ENCODE data around the gene GGCT. TPM values are rescaled to one million over a fixed set of nuclear protein-coding genes. Genes with fewer than 3 reads are reported as not detected.
A peak's percentile ranks its signal among the peaks of the same experiment; 100 is the strongest.
"Not testable (repeated sequence)": the region's sequence is repeated elsewhere in the genome, so short reads cannot be mapped to it uniquely, and the experiment has no call there.

GGCT gene
- total RNA-seq, 1 experiment from 2014 or later = 49.3 TPM

DNA sequence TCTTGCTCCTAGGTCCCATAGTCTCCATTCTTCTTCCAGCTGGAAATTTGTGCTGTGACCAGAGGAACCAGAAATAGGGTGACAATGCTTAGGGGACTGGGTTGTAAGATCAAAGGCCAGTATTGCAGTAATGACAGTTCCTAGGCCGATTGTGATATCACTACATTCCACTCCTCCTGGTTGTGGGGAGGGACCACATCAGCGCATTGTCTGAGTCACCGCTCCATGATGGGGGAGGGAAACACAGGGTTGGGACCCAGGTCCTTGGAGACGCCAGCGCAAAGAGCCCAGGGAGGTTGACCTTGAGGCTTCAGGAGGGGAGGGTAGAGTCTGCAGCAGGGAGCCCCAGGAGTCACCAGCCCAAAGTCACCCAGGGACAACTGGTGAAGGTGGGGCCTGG lies 20.8 kb upstream of the GGCT start:
- Histone ChIP-seq H3K9me3 (no peaks in the 10 kb centered on the region), H3K27me3 (no peaks in the 10 kb centered on the region), H3K36me3 (no peaks in the 10 kb centered on the region), H3K4me3 (no peak overlapping the region)
- DNase-seq = no peak

DNA sequence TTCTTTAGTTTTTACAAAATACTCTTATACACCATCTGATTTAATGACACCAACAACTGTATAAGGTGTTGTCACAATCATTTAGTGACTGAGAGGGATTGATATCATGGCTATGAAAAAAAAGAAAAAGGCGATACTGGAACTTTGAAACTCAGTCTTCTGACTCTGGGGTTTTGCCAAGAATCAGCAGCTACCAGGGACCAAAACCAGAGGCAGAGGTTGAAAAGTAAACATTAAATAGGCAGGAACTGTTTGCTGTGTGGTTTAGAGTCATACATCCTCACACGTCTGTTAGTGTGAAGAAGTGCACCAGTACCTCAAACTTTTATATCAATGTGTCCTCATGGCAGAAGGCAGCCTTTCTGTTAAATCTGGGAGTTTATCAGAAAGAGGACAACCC lies 19.9 kb upstream of the GGCT start:
- no peak overlapping the region for H3K4me3 ChIP-seq
- H3K36me3 ChIP-seq = no peaks in the 10 kb centered on the region
- no peaks in the 10 kb centered on the region for H3K27me3 ChIP-seq
- H3K9me3 ChIP-seq = no peaks in the 10 kb centered on the region
- DNase-seq = no peak

DNA sequence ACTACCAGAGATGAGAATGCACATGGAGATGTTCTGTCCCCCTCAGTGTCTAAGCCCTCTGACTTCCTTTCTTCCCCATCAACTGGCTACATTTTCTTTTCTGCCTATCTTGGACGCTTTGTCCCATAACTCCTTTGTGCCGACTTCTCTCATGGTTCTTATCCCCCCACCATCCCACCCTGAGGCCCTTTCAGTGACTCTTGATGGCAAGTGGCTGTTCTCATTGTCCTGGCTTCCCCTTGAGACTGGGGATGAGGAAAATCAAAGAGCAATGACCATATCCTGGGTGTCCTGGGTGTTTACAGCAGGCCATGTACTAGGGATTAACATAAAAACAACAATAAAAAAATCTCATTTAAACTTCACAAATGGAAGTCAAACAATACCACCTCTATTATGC lies 18.8 kb upstream of the GGCT start:
- Histone ChIP-seq H3K27me3 (no peaks in the 10 kb centered on the region), H3K36me3 (no peaks in the 10 kb centered on the region), H3K9me3 (no peaks in the 10 kb centered on the region), H3K4me3 (no peak overlapping the region)
- no peak for DNase-seq

DNA sequence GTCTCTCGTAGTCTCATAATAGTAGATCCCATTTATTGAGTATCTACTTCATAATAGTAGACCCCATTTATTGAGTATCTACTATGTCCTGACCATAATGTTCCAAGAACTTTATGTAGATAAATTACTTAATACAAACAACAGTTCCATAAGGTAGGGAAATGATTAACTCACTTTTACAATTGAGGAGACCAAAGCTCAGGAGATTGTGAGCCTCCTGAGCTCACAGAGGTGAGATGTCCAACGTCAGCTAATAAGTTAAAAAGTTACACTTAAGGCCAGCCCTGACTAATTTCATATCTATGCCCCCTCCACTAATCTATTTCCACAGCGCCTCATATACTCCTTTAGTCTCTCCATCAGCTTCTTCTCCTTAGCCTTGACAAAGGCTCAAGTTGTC lies 17.5 kb upstream of the GGCT start:
- no peak overlapping the region for H3K4me3 ChIP-seq
- no peaks in the 10 kb centered on the region for H3K27me3 ChIP-seq
- no peak for DNase-seq
- no peaks in the 10 kb centered on the region for H3K9me3 ChIP-seq
- no peaks in the 10 kb centered on the region for H3K36me3 ChIP-seq

DNA sequence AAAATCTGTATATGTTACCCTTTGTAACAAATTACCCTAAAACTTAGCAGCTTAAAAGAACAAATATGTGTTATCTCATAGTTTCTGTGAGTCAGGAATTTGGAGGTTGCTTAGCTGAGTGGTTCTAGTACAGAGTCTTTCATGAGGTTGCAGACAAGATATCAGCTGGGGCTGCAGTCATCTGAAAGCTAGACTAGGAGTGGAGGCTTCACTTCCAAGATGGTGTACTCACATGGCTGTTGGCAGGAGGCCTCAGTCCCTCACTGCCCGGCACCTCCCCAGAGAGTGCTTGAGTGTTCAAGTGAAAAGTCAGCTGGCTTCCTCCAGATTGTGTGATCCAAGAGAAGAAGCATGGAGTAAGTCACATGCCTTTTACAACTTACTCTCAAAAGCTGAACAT lies 16.9 kb upstream of the GGCT start:
- H3K4me3 ChIP-seq = no peak overlapping the region
- H3K36me3 ChIP-seq = no peaks in the 10 kb centered on the region
- no peaks in the 10 kb centered on the region for H3K9me3 ChIP-seq
- peak; percentile 19 for DNase-seq
- no peaks in the 10 kb centered on the region for H3K27me3 ChIP-seq

DNA sequence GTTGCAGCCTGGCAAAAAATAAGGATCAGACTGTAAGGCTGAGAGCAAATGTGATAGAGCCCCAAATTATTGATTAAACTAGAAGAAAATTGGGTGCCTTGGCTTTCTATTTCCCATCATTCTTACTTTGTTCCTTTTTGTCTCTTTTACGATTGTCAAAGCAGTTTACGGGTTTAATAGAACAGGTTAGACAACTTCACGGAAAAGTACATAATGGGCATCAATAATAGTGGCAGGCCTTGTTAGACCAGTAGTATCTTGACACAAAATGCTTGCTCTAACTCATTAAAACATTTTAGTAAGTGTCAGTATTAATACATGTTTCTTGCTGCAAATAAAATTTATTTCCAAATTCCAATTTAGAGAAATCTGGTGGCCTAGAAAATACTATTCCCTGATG lies 14.5 kb upstream of the GGCT start:
- H3K36me3 ChIP-seq = no peaks in the 10 kb centered on the region

DNA sequence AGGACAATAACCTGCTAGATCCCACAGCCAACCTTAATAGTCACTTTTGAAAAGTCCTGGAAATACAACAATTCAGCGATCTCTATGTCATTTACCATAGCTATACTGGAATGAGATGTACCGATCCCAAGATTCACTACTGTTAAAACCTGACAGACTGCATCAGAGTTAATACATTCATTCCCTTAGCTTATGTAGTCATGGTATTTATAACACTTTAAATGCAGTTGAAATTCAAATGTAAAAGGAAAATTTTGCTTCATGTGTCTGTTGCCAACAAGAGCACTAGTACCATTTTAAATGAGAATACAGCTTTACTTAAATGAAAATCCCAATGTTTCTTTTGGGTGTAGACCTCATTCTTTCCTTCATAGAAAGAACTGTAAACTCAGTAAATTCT lies 11.1 kb upstream of the GGCT start:
- H3K9me3 ChIP-seq = no peaks in the 10 kb centered on the region
- no peak overlapping the region for H3K4me3 ChIP-seq
- DNase-seq = no peak
- no peaks in the 10 kb centered on the region for H3K36me3 ChIP-seq
- H3K27me3 ChIP-seq = no peaks in the 10 kb centered on the region; the same call in 1 of the 2 replicates

More for the DNA sequence above, 14.5 kb upstream of the GGCT start:
- Histone ChIP-seq H3K4me3 (no peak overlapping the region), H3K9me3 (no peaks in the 10 kb centered on the region), H3K27me3 (no peaks in the 10 kb centered on the region; the same call in 1 of the 2 replicates)
- no peak for DNase-seq

DNA sequence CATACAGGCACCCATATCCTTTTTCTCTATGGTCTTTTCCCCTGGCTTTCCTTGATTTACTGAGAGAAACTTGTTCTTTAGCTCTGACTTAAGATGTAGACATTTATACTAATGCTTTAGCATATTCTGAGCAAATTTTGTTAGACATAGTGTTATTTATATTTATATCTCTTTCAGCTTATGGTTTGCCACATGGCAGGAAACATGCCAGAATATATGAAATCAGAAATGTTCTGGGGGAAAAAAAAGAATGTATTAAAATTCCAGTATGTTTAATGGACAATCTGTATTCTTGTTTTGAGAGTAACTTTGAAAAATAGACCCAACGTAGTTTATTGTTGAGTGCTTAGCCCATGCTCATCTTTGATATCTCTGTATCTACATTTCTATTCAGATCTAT lies 10.1 kb upstream of the GGCT start:
- no peak for DNase-seq
- no peaks in the 10 kb centered on the region for H3K9me3 ChIP-seq
- H3K36me3 ChIP-seq = no peaks in the 10 kb centered on the region
- no peaks in the 10 kb centered on the region; the same call in 1 of the 2 replicates for H3K27me3 ChIP-seq
- H3K4me3 ChIP-seq = no peak overlapping the region

DNA sequence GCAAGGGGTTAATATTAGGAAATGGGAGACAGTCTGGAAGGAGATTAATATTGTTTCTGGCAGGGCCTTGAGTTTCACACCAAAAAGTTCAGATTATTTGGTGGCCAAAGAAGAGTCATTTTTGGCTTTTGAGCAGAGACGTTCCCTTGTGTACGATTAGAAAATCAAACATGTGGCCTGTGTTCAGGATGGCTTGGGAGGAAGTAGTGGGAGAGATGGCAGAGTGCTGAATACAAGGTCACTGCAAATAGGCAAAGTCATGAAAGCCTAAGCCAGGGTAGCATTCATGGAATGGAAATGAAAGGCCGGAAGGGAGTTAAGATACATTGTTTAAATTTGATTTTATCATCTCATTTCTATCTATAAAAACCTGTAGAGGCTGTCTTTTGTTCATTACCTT lies 9.5 kb upstream of the GGCT start:
- Histone ChIP-seq H3K4me3 (no peak overlapping the region), H3K36me3 (no peaks in the 10 kb centered on the region), H3K9me3 (no peaks in the 10 kb centered on the region), H3K27me3 (no peaks in the 10 kb centered on the region; the same call in 1 of the 2 replicates)
- no peak for DNase-seq

DNA sequence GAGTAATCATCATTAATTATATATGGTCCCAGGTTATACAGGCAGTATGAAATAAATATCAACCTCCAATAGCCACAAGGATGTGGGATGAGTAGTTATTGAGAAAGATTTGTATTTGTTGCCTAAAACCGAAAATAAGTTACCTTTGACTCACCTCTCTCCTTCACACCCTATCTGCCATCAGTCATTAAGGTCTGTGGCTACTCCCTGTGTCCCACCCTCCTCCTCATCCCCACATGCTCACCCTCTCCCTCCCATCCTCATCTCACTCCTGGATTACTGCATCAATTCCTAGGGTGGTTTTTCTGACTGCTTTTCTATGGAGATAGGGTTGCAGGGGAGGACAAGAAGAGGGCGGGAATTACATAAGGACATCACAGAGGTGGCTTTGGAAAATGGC lies 9.1 kb upstream of the GGCT start:
- no peak overlapping the region for H3K4me3 ChIP-seq
- H3K36me3 ChIP-seq = no peaks in the 10 kb centered on the region
- H3K9me3 ChIP-seq = no peaks in the 10 kb centered on the region
- no peaks in the 10 kb centered on the region; the same call in 1 of the 2 replicates for H3K27me3 ChIP-seq
- DNase-seq = no peak

DNA sequence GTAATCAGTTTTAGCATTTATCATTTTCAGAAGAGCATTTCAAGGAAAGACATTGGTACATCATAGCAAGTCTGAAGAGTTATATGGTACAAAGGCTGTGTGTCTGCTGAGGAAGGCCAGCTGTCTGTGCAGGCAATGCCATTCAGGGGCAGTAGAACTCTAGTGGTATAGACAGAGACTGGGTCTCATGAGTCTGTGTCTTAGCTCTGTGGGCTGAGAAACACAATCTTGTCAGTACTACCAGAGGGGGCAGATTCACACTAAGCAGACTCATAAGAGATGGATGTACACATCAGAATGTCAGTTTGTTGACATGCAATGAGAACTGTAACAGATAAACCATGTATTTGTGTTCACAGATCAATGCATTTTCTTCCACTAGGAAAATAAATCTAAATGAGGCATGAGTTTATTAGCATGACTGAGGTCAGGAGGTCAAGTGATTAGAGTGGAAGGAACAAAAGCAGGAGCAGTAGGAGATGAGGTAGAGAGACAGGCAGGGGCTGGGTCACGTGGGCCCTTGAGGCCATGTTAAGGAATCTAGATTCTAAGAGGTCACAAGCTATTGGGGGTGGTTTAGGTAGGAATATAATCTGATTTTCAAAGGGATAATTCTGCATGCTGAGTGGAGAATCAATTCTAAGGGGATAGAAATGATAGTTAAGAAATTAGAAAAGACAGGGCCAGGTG lies 7.5 kb upstream of the GGCT start:
- Histone ChIP-seq H3K27me3 (no peaks in the 10 kb centered on the region; the same call in 1 of the 2 replicates), H3K9me3 (no peaks in the 10 kb centered on the region), H3K4me3 (no peak overlapping the region), H3K36me3 (no peaks in the 10 kb centered on the region)
- DNase-seq = no peak

DNA sequence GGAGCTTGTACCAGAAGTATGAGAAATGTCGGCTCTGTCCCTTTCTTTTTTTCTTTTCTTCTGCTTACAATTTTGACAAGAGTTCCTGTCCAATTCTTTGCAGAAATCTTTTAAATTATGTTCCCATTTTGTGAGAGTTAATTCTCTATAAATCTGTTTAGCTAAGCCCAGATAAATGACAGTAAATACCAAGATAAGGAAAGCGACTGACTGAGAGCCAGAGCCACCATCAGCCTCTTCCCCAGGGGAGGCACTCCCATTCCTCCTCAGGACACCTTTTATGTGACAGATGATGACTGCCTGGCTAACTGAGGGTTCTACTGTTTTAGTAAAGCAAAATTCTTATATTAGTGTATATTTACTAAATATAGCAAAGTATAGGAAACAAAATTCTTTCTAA lies 6.9 kb upstream of the GGCT start:
- H3K36me3 ChIP-seq = no peaks in the 10 kb centered on the region
- no peaks in the 10 kb centered on the region for H3K9me3 ChIP-seq
- DNase-seq = no peak
- H3K4me3 ChIP-seq = no peak overlapping the region
- H3K27me3 ChIP-seq = no peaks in the 10 kb centered on the region; the same call in 1 of the 2 replicates

DNA sequence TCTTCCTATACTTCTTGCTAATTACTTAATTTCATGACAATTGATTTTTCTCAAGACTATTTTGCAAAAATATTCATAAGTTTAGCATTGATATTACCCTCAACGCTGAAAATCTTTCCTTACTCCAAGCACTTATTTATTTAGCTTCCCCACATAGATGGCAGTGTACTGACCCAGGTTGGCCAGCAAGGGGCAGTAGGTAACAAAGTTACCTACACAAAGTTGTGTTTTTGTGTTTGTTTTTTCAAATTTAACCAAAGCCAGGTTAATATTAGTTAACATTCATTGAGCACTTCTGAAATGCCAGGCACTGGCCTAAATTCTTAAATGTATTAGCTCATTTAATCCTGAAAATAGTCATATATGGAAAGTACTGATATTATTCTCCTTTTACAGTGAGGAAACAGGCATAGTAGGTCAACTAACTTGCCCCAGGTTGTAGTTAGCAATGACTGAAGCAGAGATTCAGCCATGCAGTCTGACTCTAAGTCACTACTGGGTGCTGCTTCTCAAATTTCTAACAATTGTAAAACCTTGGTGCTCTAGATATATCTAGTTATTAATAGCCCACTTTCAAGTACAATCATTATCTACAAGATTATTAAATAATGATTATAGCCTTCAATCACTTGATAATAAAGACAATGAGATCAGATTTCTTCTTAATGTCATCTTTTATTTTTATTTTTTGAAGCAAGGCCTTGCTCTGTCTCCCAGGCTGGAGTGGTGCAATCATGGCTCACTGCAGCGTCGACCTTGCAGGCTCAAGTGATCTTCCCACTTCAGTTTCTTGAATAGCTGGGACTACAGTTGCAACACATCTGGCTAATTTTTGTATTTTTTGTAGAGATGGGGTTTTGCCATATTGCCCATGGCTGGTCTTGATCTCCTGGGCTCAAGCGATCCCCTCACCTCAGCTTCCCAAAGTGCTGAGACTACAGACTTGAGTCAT lies 5.8 kb upstream of the GGCT start:
- no peak for DNase-seq
- Histone ChIP-seq H3K9me3 (no peaks in the 10 kb centered on the region), H3K4me3 (no peak overlapping the region), H3K36me3 (no peaks in the 10 kb centered on the region), H3K27me3 (no peaks in the 10 kb centered on the region; the same call in 1 of the 2 replicates)

DNA sequence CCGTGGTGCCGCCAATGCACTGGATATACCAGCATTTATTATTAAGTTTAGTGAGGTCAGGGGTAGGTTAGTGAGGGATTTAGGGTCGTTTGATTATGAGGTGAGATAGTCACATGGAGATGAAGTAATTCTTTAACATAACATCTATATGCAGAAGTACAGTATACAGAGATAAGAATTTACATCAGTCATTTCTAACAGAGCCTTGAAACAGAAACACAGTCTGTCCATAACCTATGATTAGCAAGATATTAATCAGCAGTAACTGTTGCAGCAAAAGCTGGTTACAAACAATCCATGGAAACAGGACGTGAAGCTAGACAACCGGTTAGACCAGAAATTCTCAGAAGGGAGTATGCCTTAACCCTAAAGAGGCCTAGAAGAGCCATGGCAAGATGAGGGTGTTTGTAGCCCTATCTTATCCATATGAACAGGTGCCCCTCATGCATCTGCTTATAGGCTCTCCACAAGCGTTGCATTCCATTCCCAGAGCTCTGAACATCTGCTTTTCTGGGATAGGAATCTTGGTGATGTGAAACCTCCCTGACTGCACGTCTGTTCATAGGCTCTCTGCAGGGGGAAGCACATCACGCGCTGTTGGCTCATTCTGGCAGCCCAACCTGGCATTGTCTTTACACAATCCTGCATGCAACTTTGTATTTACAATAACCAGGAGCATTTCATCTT lies 4.7 kb upstream of the GGCT start:
- not testable (repeated sequence) for H3K4me3 ChIP-seq, H3K9me3 ChIP-seq, DNase-seq, H3K27me3 ChIP-seq, H3K36me3 ChIP-seq

DNA sequence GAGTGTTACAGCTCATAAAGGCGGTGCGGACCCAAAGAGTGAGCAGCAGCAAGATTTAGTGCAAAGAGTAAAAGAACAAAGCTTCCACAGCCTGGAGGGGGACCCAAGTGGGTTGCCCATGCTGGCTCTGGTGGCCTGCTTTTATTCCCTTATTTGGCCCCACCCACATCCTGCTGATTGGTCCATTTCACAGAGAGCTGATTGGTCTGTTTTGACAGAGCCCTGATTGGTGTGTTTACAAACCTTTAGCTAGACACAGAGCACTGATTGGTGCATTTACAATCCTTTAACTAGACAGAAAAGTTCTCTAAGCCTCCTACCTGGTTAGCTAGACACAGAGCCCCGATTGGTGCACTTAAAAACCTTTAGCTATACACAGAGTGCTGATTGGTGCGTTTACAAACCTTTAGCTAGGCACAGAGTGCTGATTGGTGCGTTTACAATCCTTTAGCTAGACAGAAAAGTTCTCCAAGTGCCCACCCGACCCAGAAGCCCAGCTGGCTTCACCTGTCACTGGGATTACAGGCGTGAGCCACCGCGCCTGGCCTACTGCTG lies 2.8 kb upstream of the GGCT start:
- peaks cover 13% of the 10 kb centered on the region for H3K36me3 ChIP-seq
- not testable (repeated sequence) for H3K4me3 ChIP-seq, DNase-seq, H3K9me3 ChIP-seq, H3K27me3 ChIP-seq

DNA sequence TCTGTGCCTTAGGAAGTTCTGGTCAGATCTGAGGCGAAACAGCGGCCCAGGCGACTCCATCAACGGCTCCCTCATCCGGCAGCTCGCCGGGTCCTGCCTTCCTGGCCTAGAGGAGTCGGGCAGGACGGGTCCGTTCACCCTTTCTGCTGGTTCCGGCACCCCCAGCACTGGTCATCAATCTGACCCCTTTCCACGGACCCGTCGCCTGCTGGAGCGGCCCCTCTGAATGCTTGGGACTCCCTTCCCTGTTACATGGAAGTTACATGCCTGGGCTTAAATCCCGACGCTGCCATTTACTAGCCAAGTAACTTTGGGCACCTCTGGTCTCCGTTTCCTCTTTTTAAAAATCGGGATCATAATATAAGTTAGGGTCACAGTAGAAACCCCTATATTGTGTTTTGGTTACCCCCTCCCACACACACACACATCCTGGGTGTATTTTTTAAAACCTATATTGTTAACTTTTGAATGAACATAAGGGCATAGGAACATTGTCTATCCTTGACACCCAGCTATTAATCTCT lies 607 bp upstream of the GGCT start:
- H3K9me3 ChIP-seq = no peaks in the 10 kb centered on the region
- H3K4me3 ChIP-seq = peak overlapping the region; percentile 87
- no peaks in the 10 kb centered on the region for H3K27me3 ChIP-seq
- DNase-seq = no peak
- peaks cover 27% of the 10 kb centered on the region for H3K36me3 ChIP-seq

Measured in MG63 (cell line).